ENCODE results near the gene NUTM1. TPM values are rescaled to one million over a fixed set of nuclear protein-coding genes. Genes with fewer than 3 reads are reported as not detected.
A peak's percentile ranks its signal among the peaks of the same experiment; 100 is the strongest.

Gene NUTM1
- total and polyA plus RNA-seq, 7 donors: 0.01 TPM; not detected in 6

DNA sequence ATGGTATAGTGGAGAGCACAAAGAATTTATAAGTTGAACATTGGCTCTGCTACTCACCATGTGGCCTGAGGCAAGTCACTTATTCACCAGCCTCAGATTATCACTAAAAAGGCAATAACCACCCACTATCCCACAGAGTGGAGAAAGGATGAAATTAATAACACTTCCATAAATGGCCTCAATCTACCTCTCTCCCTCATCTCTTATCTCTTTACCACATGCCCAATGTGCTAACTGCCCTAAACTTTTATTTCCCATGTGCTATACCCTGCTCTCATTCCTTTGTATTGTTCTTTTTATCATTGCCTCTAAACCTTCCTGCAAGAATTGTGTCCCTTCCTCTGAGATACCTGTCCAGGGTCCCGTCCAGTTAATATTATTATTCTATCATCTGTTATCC is 31.6 kb upstream of the NUTM1 start:
- no peaks in the 10 kb centered on the region for H3K9me3 ChIP-seq
- H3K36me3 ChIP-seq: no peaks in the 10 kb centered on the region
- DNase-seq: no peak
- TF ChIP-seq, protein P1, sequence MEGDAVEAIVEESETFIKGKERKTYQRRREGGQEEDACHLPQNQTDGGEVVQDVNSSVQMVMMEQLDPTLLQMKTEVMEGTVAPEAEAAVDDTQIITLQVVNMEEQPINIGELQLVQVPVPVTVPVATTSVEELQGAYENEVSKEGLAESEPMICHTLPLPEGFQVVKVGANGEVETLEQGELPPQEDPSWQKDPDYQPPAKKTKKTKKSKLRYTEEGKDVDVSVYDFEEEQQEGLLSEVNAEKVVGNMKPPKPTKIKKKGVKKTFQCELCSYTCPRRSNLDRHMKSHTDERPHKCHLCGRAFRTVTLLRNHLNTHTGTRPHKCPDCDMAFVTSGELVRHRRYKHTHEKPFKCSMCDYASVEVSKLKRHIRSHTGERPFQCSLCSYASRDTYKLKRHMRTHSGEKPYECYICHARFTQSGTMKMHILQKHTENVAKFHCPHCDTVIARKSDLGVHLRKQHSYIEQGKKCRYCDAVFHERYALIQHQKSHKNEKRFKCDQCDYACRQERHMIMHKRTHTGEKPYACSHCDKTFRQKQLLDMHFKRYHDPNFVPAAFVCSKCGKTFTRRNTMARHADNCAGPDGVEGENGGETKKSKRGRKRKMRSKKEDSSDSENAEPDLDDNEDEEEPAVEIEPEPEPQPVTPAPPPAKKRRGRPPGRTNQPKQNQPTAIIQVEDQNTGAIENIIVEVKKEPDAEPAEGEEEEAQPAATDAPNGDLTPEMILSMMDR (IDR thresholded peaks at IDR 0.05): no peak
- TF ChIP-seq POLR2AphosphoS5 (IDR thresholded peaks at IDR 0.05): no peak
- no peak for TF ChIP-seq EP300 (IDR thresholded peaks at IDR 0.05)
- no peak for TF ChIP-seq POLR2A (IDR thresholded peaks at IDR 0.05)
- no peak overlapping the region for H3K27ac ChIP-seq
- WGBS, 2 donors: 94 to 96% methylated on average over 1 of the region's 1 CpG
- intact Hi-C loops (cut with DNase I): no loop called here
- H3K4me3 ChIP-seq: no peak overlapping the region
- peaks cover 0 to 1% (median 0%) of the 10 kb centered on the region in 4 donors for H3K4me1 ChIP-seq
- no peaks in the 10 kb centered on the region for H3K27me3 ChIP-seq

DNA sequence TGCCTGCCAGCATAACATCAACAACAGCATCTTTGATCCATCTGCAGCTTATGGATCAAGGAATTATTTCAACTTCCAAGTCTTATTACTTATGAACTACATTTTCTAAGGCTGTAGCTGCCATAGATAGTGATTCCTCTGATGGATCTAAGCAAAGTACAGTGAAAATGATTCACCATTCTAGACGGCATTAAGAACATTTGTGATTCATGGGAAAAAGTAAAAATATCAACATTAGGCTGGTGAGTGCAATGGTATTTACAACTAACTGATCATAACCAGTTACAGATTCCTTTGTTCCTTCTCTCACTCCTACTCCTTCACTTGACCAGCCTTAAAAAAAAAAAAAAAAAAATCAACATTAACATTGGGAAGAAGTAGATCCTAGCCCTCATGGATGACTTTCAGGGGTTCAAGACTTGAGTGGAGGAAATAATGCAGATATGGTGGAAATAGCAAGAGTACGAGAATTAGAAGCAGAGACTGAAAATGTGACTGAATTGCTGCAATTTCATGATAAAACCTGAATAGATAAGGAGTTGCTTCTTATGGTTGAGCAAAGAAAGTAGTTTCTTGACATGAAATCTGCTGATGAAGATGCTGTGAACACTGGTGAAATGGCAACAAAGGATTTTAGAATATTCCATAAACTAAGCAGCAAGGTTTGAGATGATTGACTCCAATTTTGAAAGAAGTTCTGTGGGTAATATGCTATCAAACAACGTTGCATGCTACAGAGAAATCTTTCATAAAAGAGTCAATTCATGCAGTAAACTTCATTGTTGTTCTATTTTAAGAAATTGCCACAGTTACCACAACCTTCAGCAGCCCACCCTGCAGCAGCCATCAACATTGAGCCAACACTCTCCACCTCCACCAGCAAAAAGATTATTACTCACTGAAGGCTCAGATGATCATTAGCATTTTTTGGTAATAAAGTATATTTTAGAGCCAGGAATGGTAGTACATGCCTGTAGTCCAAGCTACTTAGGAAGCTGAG is 28.3 kb upstream of the NUTM1 start:
- H3K9me3 ChIP-seq: no peaks in the 10 kb centered on the region
- intact Hi-C loops (cut with DNase I): no loop called here
- 75 to 79% methylated on average over 3 of the region's 3 CpGs for WGBS, 2 donors

DNA sequence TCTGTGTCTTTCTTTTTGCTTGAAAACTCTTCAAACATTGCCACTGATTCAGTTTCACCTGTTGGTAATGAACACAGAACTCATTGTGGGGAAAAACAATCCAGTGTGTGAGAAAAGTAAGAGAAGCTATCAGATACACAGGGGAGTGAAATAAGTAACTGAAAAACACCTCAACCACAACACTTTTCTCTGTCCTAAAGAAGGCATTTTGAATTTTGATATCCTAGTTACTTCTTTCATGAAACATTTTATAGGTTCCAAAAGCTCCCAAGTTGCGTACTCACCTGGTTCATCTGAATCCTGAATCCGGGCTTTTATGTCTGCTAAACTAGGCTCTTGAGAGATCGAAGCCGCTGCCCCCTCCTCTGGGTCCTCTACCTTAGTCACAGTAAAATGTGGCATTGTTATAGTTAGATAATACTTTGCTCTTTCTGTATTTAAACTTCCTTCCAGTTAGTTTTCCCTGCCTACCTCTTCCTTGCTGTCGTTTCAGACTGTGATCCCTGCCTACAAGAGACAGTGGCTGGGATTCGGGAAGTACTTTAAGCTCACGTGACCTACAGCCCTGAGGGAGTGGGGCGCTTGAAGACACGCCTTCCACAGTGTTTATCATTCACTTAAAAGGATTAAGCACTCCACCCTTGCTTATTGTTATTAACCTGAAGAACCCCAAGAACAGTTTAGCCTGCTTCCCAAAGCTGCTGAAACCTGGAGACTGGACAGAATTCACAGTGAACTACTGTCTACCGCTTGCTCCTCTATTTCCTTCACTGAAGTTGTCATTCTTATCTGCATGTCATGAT is 24.6 kb upstream of the NUTM1 start:
- H3K4me3 ChIP-seq: peak overlapping the region; percentile 27 to 55 (median 50)
- peak overlapping the region; percentile 53 to 65 (median 61) for H3K27ac ChIP-seq
- H3K36me3 ChIP-seq: no peaks in the 10 kb centered on the region
- no peaks in the 10 kb centered on the region for H3K27me3 ChIP-seq
- DNase-seq: peak; percentile 82
- TF ChIP-seq POLR2A (IDR thresholded peaks at IDR 0.05): peak in 1 of 2 donors; percentile 28
- TF ChIP-seq, protein P1 (IDR thresholded peaks at IDR 0.05): no peak
- no peak for TF ChIP-seq EP300 (IDR thresholded peaks at IDR 0.05)
- peak; percentile 12 to 88 (median 63) for TF ChIP-seq POLR2AphosphoS5 (IDR thresholded peaks at IDR 0.05)
- 1 to 8% methylated on average over 10 of the region's 10 CpGs for WGBS, 2 donors
- H3K4me1 ChIP-seq: peaks cover 0 to 17% (median 15%) of the 10 kb centered on the region in 4 donors
- intact Hi-C loops (cut with DNase I): no loop called here
- H3K9me3 ChIP-seq: no peaks in the 10 kb centered on the region

More for the DNA sequence above, 28.3 kb upstream of the NUTM1 start:
- H3K4me3 ChIP-seq: no peak overlapping the region
- DNase-seq: no peak
- H3K27ac ChIP-seq: no peak overlapping the region
- TF ChIP-seq POLR2A (IDR thresholded peaks at IDR 0.05) (no peak), POLR2AphosphoS5 (IDR thresholded peaks at IDR 0.05) (no peak), EP300 (IDR thresholded peaks at IDR 0.05) (no peak)
- TF ChIP-seq, protein P1 (IDR thresholded peaks at IDR 0.05): no peak
- H3K36me3 ChIP-seq: no peaks in the 10 kb centered on the region
- peaks cover 0 to 17% (median 15%) of the 10 kb centered on the region in 4 donors for H3K4me1 ChIP-seq
- H3K27me3 ChIP-seq: no peaks in the 10 kb centered on the region

DNA sequence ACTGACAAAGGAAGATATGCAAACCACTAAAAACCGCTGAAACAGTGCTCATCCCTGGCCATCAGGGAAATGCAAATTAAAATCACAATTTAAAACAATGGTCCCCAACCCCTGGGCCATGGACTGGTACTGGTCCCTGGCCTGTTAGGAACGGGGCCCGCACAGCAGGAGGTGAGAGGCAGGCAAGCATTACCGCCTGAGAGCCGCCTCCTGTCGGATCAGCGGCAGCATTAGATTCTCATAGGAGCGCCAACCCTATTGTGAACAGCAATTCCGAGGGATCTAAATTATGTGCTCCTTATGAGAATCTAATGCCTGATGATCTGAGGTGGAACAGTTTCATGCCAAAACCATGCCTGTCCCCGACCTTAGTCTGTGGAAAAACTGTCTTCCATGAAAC is 19.9 kb upstream of the NUTM1 start:
- WGBS, 2 donors: 96 to 98% methylated on average over 10 of the region's 10 CpGs
- Histone ChIP-seq H3K9me3 (no peaks in the 10 kb centered on the region), H3K4me1 (peaks cover 0 to 7% (median 2%) of the 10 kb centered on the region in 4 donors), H3K36me3 (no peaks in the 10 kb centered on the region), H3K27ac (no peak overlapping the region), H3K4me3 (no peak overlapping the region), H3K27me3 (no peaks in the 10 kb centered on the region)
- TF ChIP-seq, protein P1 (IDR thresholded peaks at IDR 0.05): no peak
- TF ChIP-seq POLR2AphosphoS5 (IDR thresholded peaks at IDR 0.05) (no peak), POLR2A (IDR thresholded peaks at IDR 0.05) (no peak)
- DNase-seq: no peak
- intact Hi-C loops (cut with DNase I): no loop called here
